ENCODE data around the gene METTL17. TPM values are rescaled to one million over a fixed set of nuclear protein-coding genes. Genes with fewer than 3 reads are reported as not detected.

Gene METTL17
- total and polyA plus RNA-seq, 2 of the 13 experiments (the other 11 are each of a cell fraction or from before 2014, with no cell fraction given) = 122 to 199 TPM

DNA sequence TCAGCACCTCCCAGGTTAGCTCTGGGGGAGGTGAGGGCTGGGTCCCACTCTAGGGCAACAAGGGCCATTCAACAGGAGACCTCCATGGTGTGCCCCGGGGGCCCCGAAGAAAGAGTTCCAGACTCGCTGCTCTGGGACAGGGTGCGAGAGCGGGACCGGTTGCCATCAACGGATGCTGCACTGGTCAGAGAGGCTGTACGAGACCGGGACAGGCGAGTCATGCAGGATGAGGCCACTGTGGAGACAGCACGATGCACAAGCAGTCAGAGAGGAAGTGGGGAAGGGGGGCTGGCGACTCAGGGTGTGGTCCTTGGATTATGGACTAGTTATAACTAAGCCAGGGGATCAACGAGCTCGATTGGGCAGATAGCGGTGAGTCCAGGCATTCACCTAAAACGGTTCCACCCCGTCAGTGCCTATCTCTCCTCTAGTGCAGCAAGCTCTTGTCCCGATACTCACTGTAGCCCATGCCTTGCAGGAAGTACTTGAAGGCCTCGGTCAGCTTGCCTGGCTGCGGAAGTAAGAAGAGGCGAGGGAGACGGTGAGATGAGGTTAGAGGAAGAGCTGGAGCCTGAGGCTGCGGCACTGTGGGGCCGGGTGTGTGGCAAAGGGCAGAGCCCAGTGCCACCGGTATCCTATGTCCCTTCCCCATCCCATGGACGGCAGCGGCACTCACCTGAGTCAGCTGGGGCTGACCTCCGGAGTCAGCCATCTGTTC, 27.9 kb downstream of the METTL17 start:
- DNase-seq (ENCODE audit: low spot score) (no peak), FAIRE-seq (no peak), ATAC-seq (no peak)
- no peaks in the 10 kb centered on the region for H3K79me2 ChIP-seq (ENCODE audit: insufficient read depth, low read length)
- no peaks in the 10 kb centered on the region for H4K20me1 ChIP-seq (ENCODE audit: insufficient read depth, low read length)
- no peaks in the 10 kb centered on the region for H3K9me3 ChIP-seq (ENCODE audit: low read length)
- H3K4me1 ChIP-seq (ENCODE audit: insufficient read depth, low read length) = peaks cover 27% of the 10 kb centered on the region
- no peak overlapping the region for H3K9ac ChIP-seq (ENCODE audit: insufficient read depth, low read depth, low read length)
- in situ Hi-C loops (cut with HindIII; ENCODE audit: extremely low pct_ligation_motif_present, low pct_unique_long_range_greater_than_20kb) (loop anchor here (5.0 kb wide), 1 partner anchor 85 kb away; the partner anchor contains the start of gene TMEM253), intact Hi-C loops (cut with micrococcal nuclease; ENCODE audit: unreplicated experiment) (no loop called here)
- TF ChIP-seq ZBTB34 (CRISPR knock-in tag; IDR thresholded peaks at IDR 0.05) = no peak
- TF ChIP-seq ZNF616 (CRISPR knock-in tag; IDR thresholded peaks at IDR 0.05; ENCODE audit: low read depth) = no peak
- no peak for TF ChIP-seq ZFP37 (CRISPR knock-in tag; IDR thresholded peaks at IDR 0.05; ENCODE audit: borderline replicate concordance)
- no peak for TF ChIP-seq THYN1 (CRISPR knock-in tag; IDR thresholded peaks at IDR 0.05; ENCODE audit: borderline replicate concordance, low read depth)
- no peak for TF ChIP-seq JUNB (CRISPR knock-in tag; IDR thresholded peaks at IDR 0.05; ENCODE audit: borderline replicate concordance)
- no peak for TF ChIP-seq SP2 (CRISPR knock-in tag; IDR thresholded peaks at IDR 0.05)
- no peak for TF ChIP-seq ARNT2 (CRISPR knock-in tag; IDR thresholded peaks at IDR 0.05; ENCODE audit: low read depth)
- no peak for TF ChIP-seq ZNF292 (CRISPR knock-in tag; IDR thresholded peaks at IDR 0.05; ENCODE audit: borderline replicate concordance, low read depth)
- no peak for TF ChIP-seq ZNF724P (CRISPR knock-in tag; IDR thresholded peaks at IDR 0.05; ENCODE audit: borderline replicate concordance)
- H3K27me3 ChIP-seq (ENCODE audit: control insufficient read depth in 1 of 2, insufficient read depth in 2 of 2, low read length in 2 of 2) = no peaks in the 10 kb centered on the region
- H3K4me2 ChIP-seq (ENCODE audit: low read depth, low read length) = no peak overlapping the region
- no TSS peak for BruUV-seq (replicated peaks)
- ChIA-PET POLR2A (interaction anchor here (1.5 to 8.0 kb wide), 4 partner anchors 22 to 53 kb away, joined by 4 to 112 read pairs (median 21); partner anchors contain the start of gene ARHGEF40), CTCF (ENCODE audit: low intra/inter-chr PET ratio, low total read pairs) (interaction anchor here (1.1 to 7.1 kb wide), 2 partner anchors 21 to 74 kb away, joined by 3 to 174 read pairs; no protein-coding TSS in a partner anchor)
- peaks cover 35 to 51% of the 10 kb centered on the region in 2 experiments for H3K36me3 ChIP-seq (replicated peaks in 1 of 2; ENCODE audit: control insufficient read depth in 1 of 2, insufficient read depth in 2 of 2, low read length in 2 of 2)
- WGBS (ENCODE audit: low lambda C conversion rate) = 91% methylated on average over 28 of the region's 28 CpGs
- H2AFZ ChIP-seq (ENCODE audit: low read length) = no peak overlapping the region
- no peak overlapping the region for H3K4me3 ChIP-seq (replicated peaks in 1 of 3; ENCODE audit: insufficient read depth in 1 of 3, low read depth in 2 of 3, low read length in 3 of 3)
- H3K27ac ChIP-seq (ENCODE audit: extremely low read length, insufficient read depth, low read length) = no peak overlapping the region

Data from HepG2 (cell line).